GM18909 (cell line): ENCODE data around the gene TEKT3.

Experiments
- ATAC-seq: cut with Tn5 transposase; IDR thresholded peaks from one replicate; pipeline ENCODE4 v1.9.1; 2021; ENCODE audit warnings: mild to moderate bottlenecking; ENCODE audit not compliant: unreplicated experiment, poor library complexity

Gene TEKT3

GRCh38 chr17:15269087-15269779, 72.2 kb downstream of the TEKT3 start:
- no peak for ATAC-seq

GRCh38 chr17:15268461-15268860, 72.9 kb downstream of the TEKT3 start:
- no peak for ATAC-seq

- no peak for ATAC-seq
Measured at GRCh38 chr17:15267996-15268395, 73.4 kb downstream of the TEKT3 start.

- ATAC-seq, result no peak
Measured at GRCh38 chr17:15266325-15267125, 74.9 kb downstream of the TEKT3 start.

- ATAC-seq, result no peak
Measured at GRCh38 chr17:15265131-15265530, 76.3 kb downstream of the TEKT3 start, which contains the start of gene PMP22. PMP22 (minus strand) TSS chr17:15265326; CDS start chr17:15260727, 4,599 bp downstream.

GRCh38 chr17:15264542-15264941, 76.9 kb downstream of the TEKT3 start:
- ATAC-seq, result no peak

- ATAC-seq, result no peak
Measured at GRCh38 chr17:15263680-15264079, 77.7 kb downstream of the TEKT3 start.

GRCh38 chr17:15263206-15263579, 78.2 kb downstream of the TEKT3 start:
- no peak for ATAC-seq

GRCh38 chr17:15262291-15263205, 78.8 kb downstream of the TEKT3 start:
- ATAC-seq, result no peak

GRCh38 chr17:15261802-15262290, 79.6 kb downstream of the TEKT3 start:
- no peak for ATAC-seq

- no peak for ATAC-seq
Measured at GRCh38 chr17:15261258-15261801, 80.1 kb downstream of the TEKT3 start.

- ATAC-seq, result no peak
Measured at GRCh38 chr17:15260376-15261257, 80.8 kb downstream of the TEKT3 start.

- ATAC-seq, result no peak
Measured at GRCh38 chr17:15257796-15258512, 83.4 kb downstream of the TEKT3 start.

GRCh38 chr17:15257258-15257788, 84.1 kb downstream of the TEKT3 start:
- peak; percentile 78 for ATAC-seq

GRCh38 chr17:15256689-15257088, 84.7 kb downstream of the TEKT3 start:
- no peak for ATAC-seq

- ATAC-seq, result no peak
Measured at GRCh38 chr17:15255713-15256454, 85.5 kb downstream of the TEKT3 start.
